Fibroblast of lung (primary cell): Measurements from ENCODE around the gene TMEM236.

Source experiments
- CTCF ChIP-seq, 2 donors: IDR thresholded peaks in 1 of 2; conservative IDR thresholded peaks in 1 of 2; 1 replicate in 1 of 2; 2 replicates in 1 of 2; pipeline ENCODE4 v1.5.1; 2011 to 2012; ENCODE audit warnings: low read length in 2 of 2, control low read depth in 1 of 2, inconsistent platforms in 1 of 2, low read depth in 1 of 2, mild to moderate bottlenecking in 1 of 2
- EZH2 ChIP-seq: IDR thresholded peaks from 2 replicates; pipeline ENCODE4 v1.5.1; 2012; ENCODE audit warnings: low read length, control low read depth, mild to moderate bottlenecking; ENCODE audit errors: missing control alignments

- no peak for TF ChIP-seq CTCF (conservative IDR thresholded peaks at IDR 0.05 in 1 of 2, IDR thresholded peaks at IDR 0.05 in 1 of 2; ENCODE audit: low read depth in 1 of 2, low read length in 2 of 2)
- no peak for TF ChIP-seq EZH2
These were observed 6.9 kb downstream of the TMEM236 start for GRCh38 chr10:17758896-17759295.
